ENCODE results near the gene YAF2. TPM values are rescaled to one million over a fixed set of nuclear protein-coding genes. Genes with fewer than 3 reads are reported as not detected.
"Not testable (repeated sequence)": the region's sequence is repeated elsewhere in the genome, so short reads cannot be mapped to it uniquely, and the experiment has no call there.

The YAF2 gene
- total RNA-seq, 1 donor from 2014 or later = 28.0 TPM

DNA sequence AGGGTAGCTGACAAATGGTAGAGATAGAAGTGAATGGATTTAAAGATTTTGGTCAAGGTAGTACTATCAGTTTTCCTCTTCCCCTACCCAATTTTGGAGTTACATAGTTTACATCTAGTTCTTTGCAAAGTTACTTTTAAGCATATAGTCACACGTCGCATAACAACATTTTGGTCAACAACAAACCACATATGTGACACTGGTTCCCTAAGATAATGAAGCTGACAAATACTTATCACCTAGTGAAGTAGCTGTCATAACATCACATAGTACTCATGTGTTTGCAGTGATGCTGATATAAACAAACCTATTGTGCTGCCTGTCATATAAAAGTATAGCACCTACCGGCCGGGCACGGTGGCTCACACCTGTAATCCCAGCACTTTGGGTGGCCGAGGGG is 45.4 kb downstream of the YAF2 start:
- H3K4me1 ChIP-seq = no peaks in the 10 kb centered on the region
- DNase-seq (no peak), ATAC-seq (no peak)
- TF ChIP-seq, protein P1, sequence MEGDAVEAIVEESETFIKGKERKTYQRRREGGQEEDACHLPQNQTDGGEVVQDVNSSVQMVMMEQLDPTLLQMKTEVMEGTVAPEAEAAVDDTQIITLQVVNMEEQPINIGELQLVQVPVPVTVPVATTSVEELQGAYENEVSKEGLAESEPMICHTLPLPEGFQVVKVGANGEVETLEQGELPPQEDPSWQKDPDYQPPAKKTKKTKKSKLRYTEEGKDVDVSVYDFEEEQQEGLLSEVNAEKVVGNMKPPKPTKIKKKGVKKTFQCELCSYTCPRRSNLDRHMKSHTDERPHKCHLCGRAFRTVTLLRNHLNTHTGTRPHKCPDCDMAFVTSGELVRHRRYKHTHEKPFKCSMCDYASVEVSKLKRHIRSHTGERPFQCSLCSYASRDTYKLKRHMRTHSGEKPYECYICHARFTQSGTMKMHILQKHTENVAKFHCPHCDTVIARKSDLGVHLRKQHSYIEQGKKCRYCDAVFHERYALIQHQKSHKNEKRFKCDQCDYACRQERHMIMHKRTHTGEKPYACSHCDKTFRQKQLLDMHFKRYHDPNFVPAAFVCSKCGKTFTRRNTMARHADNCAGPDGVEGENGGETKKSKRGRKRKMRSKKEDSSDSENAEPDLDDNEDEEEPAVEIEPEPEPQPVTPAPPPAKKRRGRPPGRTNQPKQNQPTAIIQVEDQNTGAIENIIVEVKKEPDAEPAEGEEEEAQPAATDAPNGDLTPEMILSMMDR (IDR thresholded peaks at IDR 0.05) = no peak
- intact Hi-C loops (cut with DNase I) = no loop called here
- peaks cover 14% of the 10 kb centered on the region for H3K36me3 ChIP-seq
- H3K27ac ChIP-seq = no peak overlapping the region
- H3K9me3 ChIP-seq = no peaks in the 10 kb centered on the region
- no peaks in the 10 kb centered on the region for H3K27me3 ChIP-seq
- no peak overlapping the region for H3K4me3 ChIP-seq

DNA sequence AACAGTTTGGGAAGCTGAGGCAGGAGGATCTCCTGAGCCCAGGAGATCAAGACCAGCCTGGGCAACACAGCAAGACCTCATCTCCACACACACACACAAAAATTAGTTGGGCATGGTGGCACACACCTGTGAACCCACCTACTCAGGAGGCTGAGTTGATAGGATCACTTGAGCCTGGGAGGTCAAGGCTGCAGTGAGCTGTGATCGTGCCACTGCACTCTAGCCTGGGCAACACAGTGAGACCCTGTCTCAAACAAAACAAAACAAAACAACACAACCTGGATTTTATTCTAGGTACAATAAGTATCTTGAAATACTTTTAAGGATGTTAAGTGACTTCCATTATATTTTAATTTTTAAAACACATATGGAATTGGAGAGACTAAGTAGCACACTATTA is 45.8 kb downstream of the YAF2 start:
- TF ChIP-seq, protein P1 (IDR thresholded peaks at IDR 0.05) = no peak
- no peak for ATAC-seq
- Histone ChIP-seq H3K4me3 (no peak overlapping the region), H3K36me3 (peaks cover 10% of the 10 kb centered on the region), H3K9me3 (no peaks in the 10 kb centered on the region), H3K4me1 (no peaks in the 10 kb centered on the region), H3K27ac (no peak overlapping the region), H3K27me3 (no peaks in the 10 kb centered on the region)
- DNase-seq = no peak
- intact Hi-C loops (cut with DNase I) = no loop called here

DNA sequence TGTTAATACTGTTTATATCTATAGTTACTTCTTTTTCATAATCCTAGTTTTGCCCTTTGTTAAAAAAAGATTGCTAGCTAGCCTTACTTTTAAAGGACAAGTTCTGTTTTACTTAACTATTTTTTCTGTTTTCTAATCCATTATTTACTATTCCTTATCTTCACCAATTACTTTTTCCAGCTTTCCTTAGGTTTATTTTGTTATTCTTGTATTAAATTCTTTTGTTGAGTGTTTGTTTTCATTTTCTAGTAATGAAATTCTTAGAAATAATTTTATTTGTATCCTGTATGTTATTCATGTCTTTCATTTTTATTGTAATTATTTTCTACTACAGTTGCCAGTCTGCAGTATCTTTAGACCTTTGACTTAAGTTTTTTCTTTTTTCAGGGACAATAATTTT is 47.7 kb downstream of the YAF2 start:
- intact Hi-C loops (cut with DNase I) = no loop called here
- H3K4me1 ChIP-seq = no peaks in the 10 kb centered on the region
- TF ChIP-seq, protein P1 (IDR thresholded peaks at IDR 0.05) = no peak
- H3K36me3 ChIP-seq = peaks cover 4% of the 10 kb centered on the region
- no peaks in the 10 kb centered on the region for H3K27me3 ChIP-seq
- H3K9me3 ChIP-seq = no peaks in the 10 kb centered on the region
- no peak overlapping the region for H3K27ac ChIP-seq
- no peak overlapping the region for H3K4me3 ChIP-seq
- DNase-seq (no peak), ATAC-seq (no peak)

DNA sequence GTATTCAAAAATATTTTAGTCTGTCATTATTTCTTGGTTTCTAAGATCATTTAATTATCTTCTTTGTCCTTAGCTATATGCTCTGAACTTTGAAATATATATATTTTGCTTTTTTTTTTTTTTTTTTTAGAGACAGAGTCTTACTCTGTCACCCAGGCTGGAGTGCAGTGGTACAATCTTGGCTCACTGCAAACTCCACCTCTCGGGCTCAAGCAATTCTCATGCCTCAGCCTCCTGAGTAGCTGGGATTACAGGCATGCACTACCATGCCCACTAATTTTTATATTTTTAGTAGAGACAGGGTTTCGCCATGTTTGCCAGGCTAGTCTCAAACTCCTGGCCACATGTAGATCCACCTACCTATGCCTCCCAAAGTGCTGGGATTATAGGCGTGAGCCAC is 49.8 kb downstream of the YAF2 start:
- intact Hi-C loops (cut with DNase I); DNase-seq; H3K36me3 ChIP-seq; H3K9me3 ChIP-seq; H3K27ac ChIP-seq; ATAC-seq; H3K27me3 ChIP-seq; H3K4me1 ChIP-seq; H3K4me3 ChIP-seq: not testable (repeated sequence)

DNA sequence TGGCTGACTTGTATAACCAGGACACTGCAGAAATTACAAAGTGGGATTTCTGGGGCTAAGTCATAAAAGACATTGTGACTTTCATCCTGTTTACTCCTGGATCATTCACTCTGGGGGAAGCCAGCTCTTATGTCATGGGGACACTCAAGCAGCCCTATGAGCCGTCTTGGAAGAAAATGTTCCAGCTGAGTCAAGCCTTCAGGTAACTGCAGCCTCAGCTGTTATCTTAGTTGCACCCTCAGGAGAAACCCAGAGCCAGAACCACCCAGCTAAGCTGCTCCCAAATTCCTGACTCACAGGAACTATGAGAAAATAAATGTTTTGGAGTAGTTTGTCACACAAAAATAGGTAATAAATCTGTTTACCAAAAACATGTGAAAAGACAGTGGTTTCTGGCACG is 50.2 kb downstream of the YAF2 start:
- ATAC-seq (no peak), DNase-seq (no peak)
- intact Hi-C loops (cut with DNase I) = no loop called here
- Histone ChIP-seq H3K4me1 (no peaks in the 10 kb centered on the region), H3K36me3 (peaks cover 4% of the 10 kb centered on the region), H3K9me3 (no peaks in the 10 kb centered on the region), H3K27me3 (no peaks in the 10 kb centered on the region), H3K4me3 (no peak overlapping the region), H3K27ac (no peak overlapping the region)
- TF ChIP-seq, protein P1 (IDR thresholded peaks at IDR 0.05) = no peak

DNA sequence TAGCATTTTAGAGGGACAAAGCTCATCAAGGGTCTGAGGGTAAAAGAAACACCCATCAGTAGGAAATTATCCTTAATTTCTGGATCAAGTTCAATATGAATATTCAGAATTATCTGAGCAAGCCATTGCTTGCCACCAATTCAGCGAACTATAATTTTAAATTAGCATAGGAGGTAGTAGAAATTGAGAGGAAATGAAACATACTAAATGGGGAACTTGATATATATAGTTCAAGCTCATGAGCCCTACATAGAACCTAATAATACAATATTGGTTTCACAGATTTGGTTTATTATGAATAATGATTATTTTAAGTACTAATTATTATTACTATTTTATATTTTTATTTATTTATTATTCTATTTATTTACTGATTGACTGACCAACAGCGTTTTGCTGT is 51.3 kb downstream of the YAF2 start:
- Histone ChIP-seq H3K27ac (no peak overlapping the region), H3K9me3 (no peaks in the 10 kb centered on the region), H3K4me1 (no peaks in the 10 kb centered on the region), H3K27me3 (no peaks in the 10 kb centered on the region), H3K4me3 (no peak overlapping the region), H3K36me3 (no peaks in the 10 kb centered on the region)
- no peak for ATAC-seq
- no peak for DNase-seq
- intact Hi-C loops (cut with DNase I) = no loop called here
- TF ChIP-seq, protein P1 (IDR thresholded peaks at IDR 0.05) = no peak
